HEK293 (cell line): ENCODE measurements around the gene CDK5R2.

Experiments used
- CTCF ChIA-PET: fragments of 350-600 bp; formaldehyde crosslinking; extraction: SDS; loops from one replicate; lab custom pipeline; 2021; ENCODE audit warnings: antibody characterized with exemption; lab: Yijun Ruan, JAX
- POLR2A ChIA-PET: fragments of 300-600 bp; formaldehyde crosslinking; extraction: SDS; loops from one replicate; lab custom pipeline; 2020; ENCODE audit warnings: antibody characterized with exemption, inconsistent platforms; lab: Yijun Ruan, JAX
- H3K27ac ChIP-seq: fragments of 200-500 bp; sonication (Bioruptor generic); 2 replicates; pipeline ENCODE4 v1.5.1; 2014; ENCODE audit warnings: low read depth, low read length, control low read depth, inconsistent platforms; ENCODE audit errors: extremely low read depth
- H3K36me3 ChIP-seq, 2 experiments: fragments of 200-500 bp in 1 of 2; sonication (Bioruptor generic) in 1 of 2; 1 replicate in 1 of 2; 2 replicates in 1 of 2; pipeline ENCODE4 v1.5.1; 2014 to 2017; ENCODE audit warnings: inconsistent platforms in 2 of 2, low read length in 2 of 2; ENCODE audit not compliant: control insufficient read depth in 2 of 2, insufficient read depth in 1 of 2
- H3K4me1 ChIP-seq: fragments of 200-500 bp; sonication (Bioruptor generic); 2 replicates; pipeline ENCODE4 v1.5.1; 2014; ENCODE audit warnings: mild to moderate bottlenecking, low read length, inconsistent platforms; ENCODE audit not compliant: control insufficient read depth, insufficient read depth
- H3K4me3 ChIP-seq: 2 replicates; pipeline ENCODE4 v1.5.1; 2011; ENCODE audit warnings: low read depth, mild to moderate bottlenecking, control low read depth, low read length, moderate library complexity
- H3K9me3 ChIP-seq: fragments of 200-500 bp; sonication (Bioruptor generic); 2 replicates; pipeline ENCODE4 v1.5.1; 2014; ENCODE audit warnings: low read depth, low read length, inconsistent platforms; ENCODE audit not compliant: control insufficient read depth, insufficient read depth
- EGR2 ChIP-seq: fragments of 450-650 bp; formaldehyde crosslinking; IDR thresholded peaks from 2 replicates; pipeline ENCODE4 v1.5.1; 2016; ENCODE audit warnings: low read depth, missing biosample characterization, missing genetic modification characterization
- KLF1 ChIP-seq: fragments of 450-650 bp; formaldehyde crosslinking; IDR thresholded peaks from 2 replicates; pipeline ENCODE4 v1.5.1; 2016; ENCODE audit warnings: missing biosample characterization, missing genetic modification characterization
- PATZ1 ChIP-seq: fragments of 450-650 bp; formaldehyde crosslinking; IDR thresholded peaks from 2 replicates; pipeline ENCODE4 v1.5.1; 2016; ENCODE audit warnings: missing biosample characterization, missing genetic modification characterization
- PBX3 ChIP-seq: sonication (generic); formaldehyde crosslinking; IDR thresholded peaks from 2 replicates; pipeline ENCODE4 v1.8.1; 2022; ENCODE audit warnings: mild to moderate bottlenecking, moderate library complexity, missing genetic modification reagents
- PRDM1 ChIP-seq: fragments of 450-650 bp; formaldehyde crosslinking; IDR thresholded peaks from 2 replicates; pipeline ENCODE4; 2016; ENCODE audit warnings: missing biosample characterization, missing genetic modification characterization
- REPIN1 ChIP-seq: fragments of 450-650 bp; formaldehyde crosslinking; IDR thresholded peaks from 2 replicates; pipeline ENCODE4 v1.5.1; 2017; ENCODE audit warnings: missing biosample characterization, missing genetic modification characterization, low read depth
- SP2 ChIP-seq: fragments of 450-650 bp; formaldehyde crosslinking; IDR thresholded peaks from 2 replicates; pipeline ENCODE4 v1.5.1; 2016; ENCODE audit warnings: missing biosample characterization, missing genetic modification characterization
- SP3 ChIP-seq: fragments of 450-650 bp; formaldehyde crosslinking; IDR thresholded peaks from 2 replicates; pipeline ENCODE4 v1.5.1; 2016; ENCODE audit warnings: missing biosample characterization, missing genetic modification characterization
- ZBTB7A ChIP-seq: fragments of 450-650 bp; formaldehyde crosslinking; IDR thresholded peaks from 2 replicates; pipeline ENCODE4 v1.5.1; 2016; ENCODE audit warnings: low read depth, missing biosample characterization, missing genetic modification characterization
- ZIC2 ChIP-seq: fragments of 450-650 bp; formaldehyde crosslinking; IDR thresholded peaks from 2 replicates; pipeline ENCODE4 v1.5.1; 2016; ENCODE audit warnings: missing biosample characterization, missing genetic modification characterization
- ZNF169 ChIP-seq: fragments of 450-650 bp; formaldehyde crosslinking; IDR thresholded peaks from 2 replicates; pipeline ENCODE4 v1.5.1; 2016; ENCODE audit warnings: missing biosample characterization, missing genetic modification characterization
- ZNF23 ChIP-seq: fragments of 450-650 bp; formaldehyde crosslinking; IDR thresholded peaks from 2 replicates; pipeline ENCODE4 v1.5.1; 2016; ENCODE audit warnings: missing biosample characterization, missing genetic modification characterization, borderline replicate concordance
- ZNF239 ChIP-seq: fragments of 450-650 bp; formaldehyde crosslinking; IDR thresholded peaks from 2 replicates; pipeline ENCODE4 v1.5.1; 2016; ENCODE audit warnings: missing biosample characterization, missing genetic modification characterization
- ZNF324 ChIP-seq: fragments of 450-650 bp; formaldehyde crosslinking; IDR thresholded peaks from 2 replicates; pipeline ENCODE4 v1.5.1; 2016; ENCODE audit warnings: missing biosample characterization, missing genetic modification characterization
- ZNF341 ChIP-seq: fragments of 450-650 bp; formaldehyde crosslinking; IDR thresholded peaks from 2 replicates; pipeline ENCODE4; 2016; ENCODE audit warnings: low read depth, missing biosample characterization, missing genetic modification characterization
- ZNF391 ChIP-seq: fragments of 450-650 bp; formaldehyde crosslinking; IDR thresholded peaks from 2 replicates; pipeline ENCODE4 v1.5.1; 2016; ENCODE audit warnings: low read depth, missing biosample characterization, missing genetic modification characterization, borderline replicate concordance
- ZNF449 ChIP-seq: fragments of 450-650 bp; formaldehyde crosslinking; IDR thresholded peaks from 2 replicates; pipeline ENCODE4 v1.5.1; 2017; ENCODE audit warnings: missing biosample characterization, mild to moderate bottlenecking, missing genetic modification characterization, moderate library complexity
- ZNF529 ChIP-seq: fragments of 450-650 bp; formaldehyde crosslinking; IDR thresholded peaks from 2 replicates; pipeline ENCODE4 v1.5.1; 2017; ENCODE audit warnings: missing genetic modification characterization, missing biosample characterization; ENCODE audit not compliant: insufficient replicate concordance
- ZNF660 ChIP-seq: fragments of 450-650 bp; IDR thresholded peaks from 2 replicates; pipeline ENCODE4 v1.5.1; 2018; ENCODE audit warnings: missing biosample characterization, mild to moderate bottlenecking, missing genetic modification characterization
- ZNF664 ChIP-seq: fragments of 450-650 bp; formaldehyde crosslinking; IDR thresholded peaks from 2 replicates; pipeline ENCODE4 v1.5.1; 2016; ENCODE audit warnings: missing biosample characterization, missing genetic modification characterization
- ZNF704 ChIP-seq: fragments of 450-650 bp; formaldehyde crosslinking; IDR thresholded peaks from 2 replicates; pipeline ENCODE4 v1.5.1; 2016; ENCODE audit warnings: missing biosample characterization, missing genetic modification characterization
- ZNF747 ChIP-seq: fragments of 450-650 bp; formaldehyde crosslinking; IDR thresholded peaks from 2 replicates; pipeline ENCODE4 v1.5.1; 2016; ENCODE audit warnings: missing biosample characterization, missing genetic modification characterization
- ZNF76 ChIP-seq: fragments of 450-650 bp; formaldehyde crosslinking; IDR thresholded peaks from 2 replicates; pipeline ENCODE4; 2016; ENCODE audit warnings: low read depth, missing biosample characterization, missing genetic modification characterization, borderline replicate concordance
- ZSCAN18 ChIP-seq: fragments of 450-650 bp; formaldehyde crosslinking; IDR thresholded peaks from 2 replicates; pipeline ENCODE4 v1.5.1; 2016; ENCODE audit warnings: missing biosample characterization, missing genetic modification characterization
- ZSCAN30 ChIP-seq: fragments of 450-650 bp; IDR thresholded peaks from 2 replicates; pipeline ENCODE4 v1.5.1; 2018; ENCODE audit warnings: missing biosample characterization, mild to moderate bottlenecking, missing genetic modification characterization, moderate library complexity
- TF ChIP-seq, protein P1 (sequence below): fragments of 450-650 bp; formaldehyde crosslinking; IDR thresholded peaks from 2 replicates; pipeline ENCODE4 v1.5.1; 2017; ENCODE audit warnings: missing biosample characterization, missing genetic modification characterization
- TF ChIP-seq, protein P2 (sequence below): fragments of 450-650 bp; formaldehyde crosslinking; IDR thresholded peaks from 2 replicates; pipeline ENCODE4 v1.5.1; 2017; ENCODE audit warnings: missing biosample characterization, missing genetic modification characterization

The CDK5R2 gene

GRCh38 chr2:218959141-218959731, at the start of gene CDK5R2:
CDK5R2 (plus strand) TSS chr2:218959666; CDS start chr2:218959821, 155 bp downstream.
- H3K27ac ChIP-seq, result no peak within 1 kb of the TSS; the same call in 1 of the 2 replicates
- POLR2A ChIA-PET, result interaction anchor here (0.6 to 1.2 kb wide), 3 partner anchors 63 to 300 kb away, joined by 3 to 7 read pairs (median 7); partner anchors contain the start of genes BCS1L and ZNF142
- TF ChIP-seq, protein P1, sequence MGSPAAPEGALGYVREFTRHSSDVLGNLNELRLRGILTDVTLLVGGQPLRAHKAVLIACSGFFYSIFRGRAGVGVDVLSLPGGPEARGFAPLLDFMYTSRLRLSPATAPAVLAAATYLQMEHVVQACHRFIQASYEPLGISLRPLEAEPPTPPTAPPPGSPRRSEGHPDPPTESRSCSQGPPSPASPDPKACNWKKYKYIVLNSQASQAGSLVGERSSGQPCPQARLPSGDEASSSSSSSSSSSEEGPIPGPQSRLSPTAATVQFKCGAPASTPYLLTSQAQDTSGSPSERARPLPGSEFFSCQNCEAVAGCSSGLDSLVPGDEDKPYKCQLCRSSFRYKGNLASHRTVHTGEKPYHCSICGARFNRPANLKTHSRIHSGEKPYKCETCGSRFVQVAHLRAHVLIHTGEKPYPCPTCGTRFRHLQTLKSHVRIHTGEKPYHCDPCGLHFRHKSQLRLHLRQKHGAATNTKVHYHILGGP (tag by site-specific recombination), result no peak
- TF ChIP-seq ZIC2 (tag by site-specific recombination) (no peak), PATZ1 (tag by site-specific recombination) (peak; percentile 31), ZNF341 (tag by site-specific recombination) (peak; percentile 38; the same call in 1 of the 2 replicates), ZNF76 (no peak), PBX3 (CRISPR knock-in tag) (peak; percentile 83; the same call in 1 of the 2 replicates), ZNF169 (tag by site-specific recombination) (no peak), ZNF664 (tag by site-specific recombination) (no peak), ZSCAN18 (tag by site-specific recombination) (no peak), KLF1 (tag by site-specific recombination) (0 out of 2 replicates have a peak, but pooled peaks have one; percentile 9), ZNF529 (tag by site-specific recombination) (no peak), ZNF449 (tag by site-specific recombination) (no peak), ZNF391 (no peak), ZNF747 (tag by site-specific recombination) (no peak), SP3 (peak; percentile 63), REPIN1 (tag by site-specific recombination) (no peak), ZNF704 (no peak), ZNF23 (tag by site-specific recombination) (no peak), ZNF239 (tag by site-specific recombination) (no peak), ZSCAN30 (tag by site-specific recombination) (no peak), ZNF324 (tag by site-specific recombination) (no peak), PRDM1 (tag by site-specific recombination) (no peak), ZBTB7A (0 out of 2 replicates have a peak, but pooled peaks have one; percentile 22), ZNF660 (tag by site-specific recombination) (no peak), SP2 (peak; percentile 91), EGR2 (tag by site-specific recombination) (no peak)
- TF ChIP-seq, protein P2, sequence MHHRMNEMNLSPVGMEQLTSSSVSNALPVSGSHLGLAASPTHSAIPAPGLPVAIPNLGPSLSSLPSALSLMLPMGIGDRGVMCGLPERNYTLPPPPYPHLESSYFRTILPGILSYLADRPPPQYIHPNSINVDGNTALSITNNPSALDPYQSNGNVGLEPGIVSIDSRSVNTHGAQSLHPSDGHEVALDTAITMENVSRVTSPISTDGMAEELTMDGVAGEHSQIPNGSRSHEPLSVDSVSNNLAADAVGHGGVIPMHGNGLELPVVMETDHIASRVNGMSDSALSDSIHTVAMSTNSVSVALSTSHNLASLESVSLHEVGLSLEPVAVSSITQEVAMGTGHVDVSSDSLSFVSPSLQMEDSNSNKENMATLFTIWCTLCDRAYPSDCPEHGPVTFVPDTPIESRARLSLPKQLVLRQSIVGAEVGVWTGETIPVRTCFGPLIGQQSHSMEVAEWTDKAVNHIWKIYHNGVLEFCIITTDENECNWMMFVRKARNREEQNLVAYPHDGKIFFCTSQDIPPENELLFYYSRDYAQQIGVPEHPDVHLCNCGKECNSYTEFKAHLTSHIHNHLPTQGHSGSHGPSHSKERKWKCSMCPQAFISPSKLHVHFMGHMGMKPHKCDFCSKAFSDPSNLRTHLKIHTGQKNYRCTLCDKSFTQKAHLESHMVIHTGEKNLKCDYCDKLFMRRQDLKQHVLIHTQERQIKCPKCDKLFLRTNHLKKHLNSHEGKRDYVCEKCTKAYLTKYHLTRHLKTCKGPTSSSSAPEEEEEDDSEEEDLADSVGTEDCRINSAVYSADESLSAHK (tag by site-specific recombination), result no peak

More at GRCh38 chr2:218959141-218959731, at the start of gene CDK5R2:
- peaks cover 9% of the 10 kb centered on the region for H3K4me1 ChIP-seq
- CTCF ChIA-PET, result interaction anchor here (0.7 to 2.2 kb wide), 6 partner anchors 43 to 809 kb away, joined by 3 to 12 read pairs (median 3); no protein-coding TSS in a partner anchor
- H3K36me3 ChIP-seq, result no peaks in the 10 kb centered on the region
- no peaks in the 10 kb centered on the region for H3K9me3 ChIP-seq
- peak within 1 kb of the TSS; percentile 51 for H3K4me3 ChIP-seq
